ENCODE data around the gene DGKD. TPM values are rescaled to one million over a fixed set of nuclear protein-coding genes. Genes with fewer than 3 reads are reported as not detected.

Gene DGKD
- total RNA-seq, 1 experiment from 2014 or later: 13.0 TPM

- no peak for DNase-seq (ENCODE audit: low read depth)
Observed at GRCh38 chr2:233338812-233339368, 15.4 kb upstream of the DGKD start.

- no peak for DNase-seq (ENCODE audit: low read depth)
Observed at GRCh38 chr2:233339427-233339826, 14.9 kb upstream of the DGKD start.

GRCh38 chr2:233341296-233341695 is 13.0 kb upstream of the DGKD start:
- DNase-seq (ENCODE audit: low read depth): no peak

- no peak for DNase-seq (ENCODE audit: low read depth)
Observed at GRCh38 chr2:233342301-233342700, 12.0 kb upstream of the DGKD start.

- no peak for DNase-seq (ENCODE audit: low read depth)
Observed at GRCh38 chr2:233343171-233343705, 11.1 kb upstream of the DGKD start.

- no peak for DNase-seq (ENCODE audit: low read depth)
Observed at GRCh38 chr2:233346376-233346775, 7.9 kb upstream of the DGKD start.

GRCh38 chr2:233346930-233347329 is 7.4 kb upstream of the DGKD start:
- DNase-seq (ENCODE audit: low read depth): no peak

GRCh38 chr2:233349005-233349998 is 5.0 kb upstream of the DGKD start:
- no peak for DNase-seq (ENCODE audit: low read depth)

GRCh38 chr2:233350708-233351107 is 3.6 kb upstream of the DGKD start:
- peak; percentile 89 for DNase-seq (ENCODE audit: low read depth)

- DNase-seq (ENCODE audit: low read depth): peak; percentile 34
Observed at GRCh38 chr2:233351423-233351822, 2.9 kb upstream of the DGKD start.

- no peak for DNase-seq (ENCODE audit: low read depth)
Observed at GRCh38 chr2:233352141-233352842, 2.0 kb upstream of the DGKD start.

- no peak for DNase-seq (ENCODE audit: low read depth)
Observed at GRCh38 chr2:233353101-233353768, 1.1 kb upstream of the DGKD start.

GRCh38 chr2:233354500-233354924 is 218 bp downstream of the DGKD start:
- no peak for DNase-seq (ENCODE audit: low read depth)

GRCh38 chr2:233354971-233355574 is 779 bp downstream of the DGKD start:
- no peak for DNase-seq (ENCODE audit: low read depth)

GRCh38 chr2:233355916-233356315 is 1.6 kb downstream of the DGKD start:
- no peak for DNase-seq (ENCODE audit: low read depth)

GRCh38 chr2:233356546-233357308 is 2.4 kb downstream of the DGKD start:
- no peak for DNase-seq (ENCODE audit: low read depth)

- no peak for DNase-seq (ENCODE audit: low read depth)
Observed at GRCh38 chr2:233358335-233358734, 4.0 kb downstream of the DGKD start.

GRCh38 chr2:233358947-233359346 is 4.7 kb downstream of the DGKD start:
- no peak for DNase-seq (ENCODE audit: low read depth)

- DNase-seq (ENCODE audit: low read depth): no peak
Observed at GRCh38 chr2:233359823-233360222, 5.5 kb downstream of the DGKD start.

GRCh38 chr2:233360771-233361176 is 6.5 kb downstream of the DGKD start:
- DNase-seq (ENCODE audit: low read depth): no peak

All from LHCN-M2 (cell line).